MM.1S (cell line): ENCODE data around the gene DHRS7B.

Source experiments
- EZH2phosphoT487 ChIP-seq: fragments of 300-600 bp; sonication (generic); IDR thresholded peaks from 2 replicates; pipeline ENCODE4 v1.6.1; 2018; ENCODE audit warnings: antibody characterized with exemption, low read length
- TF ChIP-seq, protein P1 (sequence below): fragments of 300-600 bp; sonication (generic); IDR thresholded peaks from 2 replicates; pipeline ENCODE4 v1.5.1; 2016; ENCODE audit warnings: antibody characterized with exemption, low read length, mixed read lengths

DNA sequence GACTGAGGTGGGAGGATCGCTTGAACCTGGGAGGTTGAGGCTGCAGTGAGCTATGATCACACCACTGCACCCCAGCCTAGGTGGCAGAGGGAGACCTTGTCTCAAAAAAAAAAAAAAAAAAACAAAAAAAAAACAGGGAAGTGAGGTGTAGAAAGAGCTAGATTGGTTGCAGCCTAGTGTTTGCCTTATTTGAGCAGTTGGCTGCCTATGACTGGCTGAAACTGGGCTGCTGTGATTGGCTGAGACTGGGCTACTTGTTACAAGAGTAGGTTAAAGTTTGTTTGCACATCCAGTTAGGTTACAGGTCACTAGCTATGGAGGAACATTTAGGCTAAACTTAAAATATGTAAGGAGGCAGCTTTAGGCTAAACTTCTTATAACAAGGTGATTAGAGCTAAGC is 5.7 kb downstream of the DHRS7B start:
- TF ChIP-seq, protein P1, sequence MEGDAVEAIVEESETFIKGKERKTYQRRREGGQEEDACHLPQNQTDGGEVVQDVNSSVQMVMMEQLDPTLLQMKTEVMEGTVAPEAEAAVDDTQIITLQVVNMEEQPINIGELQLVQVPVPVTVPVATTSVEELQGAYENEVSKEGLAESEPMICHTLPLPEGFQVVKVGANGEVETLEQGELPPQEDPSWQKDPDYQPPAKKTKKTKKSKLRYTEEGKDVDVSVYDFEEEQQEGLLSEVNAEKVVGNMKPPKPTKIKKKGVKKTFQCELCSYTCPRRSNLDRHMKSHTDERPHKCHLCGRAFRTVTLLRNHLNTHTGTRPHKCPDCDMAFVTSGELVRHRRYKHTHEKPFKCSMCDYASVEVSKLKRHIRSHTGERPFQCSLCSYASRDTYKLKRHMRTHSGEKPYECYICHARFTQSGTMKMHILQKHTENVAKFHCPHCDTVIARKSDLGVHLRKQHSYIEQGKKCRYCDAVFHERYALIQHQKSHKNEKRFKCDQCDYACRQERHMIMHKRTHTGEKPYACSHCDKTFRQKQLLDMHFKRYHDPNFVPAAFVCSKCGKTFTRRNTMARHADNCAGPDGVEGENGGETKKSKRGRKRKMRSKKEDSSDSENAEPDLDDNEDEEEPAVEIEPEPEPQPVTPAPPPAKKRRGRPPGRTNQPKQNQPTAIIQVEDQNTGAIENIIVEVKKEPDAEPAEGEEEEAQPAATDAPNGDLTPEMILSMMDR = no peak
- no peak for TF ChIP-seq EZH2phosphoT487
